DND-41 (cell line): ENCODE measurements around the gene PCED1A.

ENCODE experiments used
- ATAC-seq: fragments of 200-7000 bp; cut with Tn5 transposase; 3 replicates; pipeline ENCODE4 v1.9.1; 2021; ENCODE audit warnings: low read depth; ENCODE audit not compliant: insufficient read depth
- DNase-seq: peaks from one replicate; pipeline ENCODE4 v3.0.0-alpha.2; 2020
- H2AFZ ChIP-seq: 2 replicates; pipeline ENCODE4 v1.6.0; 2012; ENCODE audit warnings: low read depth, low read length
- H3K27ac ChIP-seq: 2 replicates; pipeline ENCODE4 v1.5.1; 2012; ENCODE audit warnings: low read length, inconsistent platforms
- H3K27me3 ChIP-seq: fragments of 200-600 bp; sonication (generic); 2 replicates; pipeline ENCODE4 v1.6.0; 2012; ENCODE audit warnings: low read length, mild to moderate bottlenecking, inconsistent platforms; ENCODE audit not compliant: insufficient read depth, poor library complexity
- H3K36me3 ChIP-seq: 2 replicates; pipeline ENCODE4 v1.5.1; 2012; ENCODE audit warnings: low read length, inconsistent platforms; ENCODE audit not compliant: insufficient read depth
- H3K4me1 ChIP-seq: 2 replicates; pipeline ENCODE4 v1.5.1; 2012; ENCODE audit warnings: mild to moderate bottlenecking, low read length; ENCODE audit not compliant: insufficient read depth
- H3K4me2 ChIP-seq: 2 replicates; pipeline ENCODE4 v1.6.0; 2012; ENCODE audit warnings: mild to moderate bottlenecking, moderate library complexity, low read length, inconsistent platforms; ENCODE audit not compliant: insufficient read depth
- H3K4me3 ChIP-seq, 2 experiments: fragments of 200-600 bp in 1 of 2; shearing (Covaris generic) in 1 of 2; 2 replicates each; pipeline ENCODE4 v1.5.1; 2012 to 2016; ENCODE audit warnings: inconsistent platforms in 2 of 2, low read length in 2 of 2, mild to moderate bottlenecking in 2 of 2, low read depth in 1 of 2, moderate library complexity in 1 of 2
- H3K79me2 ChIP-seq: 2 replicates; pipeline ENCODE4 v1.6.0; 2012; ENCODE audit warnings: low read length, inconsistent platforms; ENCODE audit not compliant: insufficient read depth
- H3K9ac ChIP-seq: 2 replicates; pipeline ENCODE4 v1.6.0; 2012; ENCODE audit warnings: low read depth, mild to moderate bottlenecking, inconsistent platforms, low read length, moderate library complexity
- H3K9me3 ChIP-seq: 2 replicates; pipeline ENCODE4 v1.5.1; 2012; ENCODE audit warnings: low read length, moderate library complexity, mild to moderate bottlenecking, inconsistent platforms; ENCODE audit not compliant: insufficient read depth, severe bottlenecking
- H4K20me1 ChIP-seq: 2 replicates; pipeline ENCODE4 v1.6.0; 2012; ENCODE audit warnings: low read length; ENCODE audit not compliant: insufficient read depth
- CTCF ChIP-seq: IDR thresholded peaks from 2 replicates; pipeline ENCODE4 v1.5.1; 2012; ENCODE audit warnings: borderline replicate concordance, low read length, moderate library complexity, mild to moderate bottlenecking; ENCODE audit not compliant: poor library complexity, severe bottlenecking; ENCODE audit errors: extremely low read depth
- EZH2 ChIP-seq: IDR thresholded peaks from 3 replicates; pipeline ENCODE4 v1.6.1; 2012; ENCODE audit warnings: borderline replicate concordance, low read depth, mild to moderate bottlenecking, moderate library complexity, low read length, inconsistent platforms; ENCODE audit not compliant: severe bottlenecking

Gene PCED1A

GRCh38 chr20:2874456-2874855 lies 34.0 kb upstream of the PCED1A start:
- H3K79me2 ChIP-seq, result peaks cover 56% of the 10 kb centered on the region
- TF ChIP-seq CTCF (no peak), EZH2 (no peak)
- peak overlapping the region; percentile 90 to 95; a peak in 3 of 4 replicates for H3K4me3 ChIP-seq
- no peaks in the 10 kb centered on the region for H3K9me3 ChIP-seq
- peaks cover 20% of the 10 kb centered on the region for H3K36me3 ChIP-seq
- H2AFZ ChIP-seq, result no peak overlapping the region
- H3K27me3 ChIP-seq, result peaks cover 28% of the 10 kb centered on the region
- peaks cover 25% of the 10 kb centered on the region for H4K20me1 ChIP-seq
- DNase-seq, result peak; percentile 47
- peak overlapping the region; percentile 61 for H3K27ac ChIP-seq
- H3K4me2 ChIP-seq, result peak overlapping the region; percentile 77
- ATAC-seq, result no peak
- peaks cover 42% of the 10 kb centered on the region for H3K4me1 ChIP-seq
- peak overlapping the region; percentile 86 for H3K9ac ChIP-seq

- Histone ChIP-seq H3K9me3 (no peaks in the 10 kb centered on the region), H3K79me2 (peaks cover 49% of the 10 kb centered on the region), H3K27me3 (peaks cover 30% of the 10 kb centered on the region), H2AFZ (peak overlapping the region; percentile 84), H3K27ac (peak overlapping the region; percentile 81), H3K4me1 (peaks cover 42% of the 10 kb centered on the region), H3K36me3 (peaks cover 20% of the 10 kb centered on the region), H3K9ac (peak overlapping the region; percentile 86), H3K4me2 (peak overlapping the region; percentile 77), H4K20me1 (peaks cover 18% of the 10 kb centered on the region), H3K4me3 (peak overlapping the region; percentile 90 to 95)
- peak; percentile 75 for ATAC-seq
- no peak for TF ChIP-seq EZH2
- no peak for TF ChIP-seq CTCF
- peak; percentile 88 for DNase-seq
Measured at GRCh38 chr20:2873747-2874041, 33.2 kb upstream of the PCED1A start.

GRCh38 chr20:2873010-2873746 lies 32.7 kb upstream of the PCED1A start, which contains the start of gene PTPRA:
TSS of gene PTPRA (plus strand) at chr20:2873481. CDS start at chr20:2964278, 90,797 bp downstream.
- H3K36me3 ChIP-seq, result peaks cover 20% of the 10 kb centered on the region
- peak within 1 kb of the TSS; percentile 86 for H3K9ac ChIP-seq
- H3K79me2 ChIP-seq, result peaks cover 43% of the 10 kb centered on the region
- peaks cover 42% of the 10 kb centered on the region for H3K4me1 ChIP-seq
- no peaks in the 10 kb centered on the region for H3K9me3 ChIP-seq
- peak within 1 kb of the TSS; percentile 77 for H3K4me2 ChIP-seq
- TF ChIP-seq EZH2 (no peak), CTCF (no peak)
- ATAC-seq (peak; percentile 91), DNase-seq (peak; percentile 95)
- H3K27ac ChIP-seq, result peak within 1 kb of the TSS; percentile 81
- peak within 1 kb of the TSS; percentile 91 for H2AFZ ChIP-seq
- peaks cover 18% of the 10 kb centered on the region for H4K20me1 ChIP-seq
- peak within 1 kb of the TSS; percentile 90 to 95 for H3K4me3 ChIP-seq
- H3K27me3 ChIP-seq, result peaks cover 30% of the 10 kb centered on the region
